Calu3 (cell line): ENCODE results near the gene AGBL4. TPM values are rescaled to one million over a fixed set of nuclear protein-coding genes. Genes with fewer than 3 reads are reported as not detected.

Source experiments
- BruUV-seq: library from RNA; stranded (reverse); fragments of 400-500 nt; replicated peaks from 2 replicates; lab custom pipeline; 2021; lab: Mats Ljungman, UMichigan
- CTCF ChIA-PET: fragments of 300-600 bp; sonication (Branson Sonifier 250); formaldehyde crosslinking; loops from one replicate; lab custom pipeline; 2022; ENCODE audit warnings: antibody characterized with exemption; lab: Charles Lee
- DNase-seq: peaks from one replicate; pipeline ENCODE4 v3.0.0; 2022
- H3K27ac Mint-ChIP-seq: one replicate; pipeline ENCODE4 v1.8.0; 2022; ENCODE audit warnings: mixed read lengths; ENCODE audit not compliant: unreplicated experiment
- H3K27me3 Mint-ChIP-seq: one replicate; pipeline ENCODE4 v1.8.0; 2022; ENCODE audit warnings: mixed read lengths; ENCODE audit not compliant: unreplicated experiment
- H3K36me3 Mint-ChIP-seq: one replicate; pipeline ENCODE4 v1.8.0; 2022; ENCODE audit warnings: mild to moderate bottlenecking, moderate library complexity, mixed read lengths; ENCODE audit not compliant: insufficient read depth, unreplicated experiment
- H3K4me1 Mint-ChIP-seq: one replicate; pipeline ENCODE4 v1.8.0; 2022; ENCODE audit warnings: mild to moderate bottlenecking, low read depth, mixed read lengths; ENCODE audit not compliant: unreplicated experiment
- H3K4me3 Mint-ChIP-seq: one replicate; pipeline ENCODE4 v1.8.0; 2022; ENCODE audit warnings: mild to moderate bottlenecking, low read depth, moderate library complexity, mixed read lengths; ENCODE audit not compliant: unreplicated experiment
- H3K9me3 Mint-ChIP-seq: one replicate; pipeline ENCODE4 v1.8.0; 2022; ENCODE audit warnings: low read depth, mixed read lengths; ENCODE audit not compliant: unreplicated experiment
- CTCF ChIP-seq: fragments of 200-600 bp; IDR thresholded peaks from one replicate; pipeline ENCODE4 v1.8.0; 2022; ENCODE audit warnings: antibody characterized with exemption; ENCODE audit not compliant: unreplicated experiment
- intact Hi-C: fragments of 100-400 bp; cut with micrococcal nuclease; formaldehyde crosslinking; loops from one replicate; pipeline ENCODE4 v1.10.0; 2022; ENCODE audit not compliant: unreplicated experiment
- total RNA-seq: library from RNA; stranded (reverse); gene quantifications from 2 replicates; pipeline ENCODE4 v1.2.3, GENCODE V29; 2022

The AGBL4 gene
- total RNA-seq, 1 experiment from 2014 or later: not detected

- intact Hi-C loops: no loop called here
- DNase-seq: no peak
- Mint-ChIP-seq H3K4me3 (no peak overlapping the region), H3K27me3 (no peaks in the 10 kb centered on the region), H3K27ac (no peak overlapping the region), H3K4me1 (no peaks in the 10 kb centered on the region), H3K9me3 (no peaks in the 10 kb centered on the region), H3K36me3 (no peaks in the 10 kb centered on the region)
- no TSS peak for BruUV-seq
- TF ChIP-seq CTCF: no peak
- CTCF ChIA-PET: no interaction called here
Measured at GRCh38 chr1:48948562-48948961, 1075.2 kb downstream of the AGBL4 start.

GRCh38 chr1:48947761-48948537, 1075.8 kb downstream of the AGBL4 start:
- H3K27me3 Mint-ChIP-seq: no peaks in the 10 kb centered on the region
- H3K27ac Mint-ChIP-seq: no peak overlapping the region
- no peak for TF ChIP-seq CTCF
- no peaks in the 10 kb centered on the region for H3K36me3 Mint-ChIP-seq
- no peaks in the 10 kb centered on the region for H3K4me1 Mint-ChIP-seq
- CTCF ChIA-PET: no interaction called here
- H3K9me3 Mint-ChIP-seq: no peaks in the 10 kb centered on the region
- intact Hi-C loops: no loop called here
- H3K4me3 Mint-ChIP-seq: no peak overlapping the region
- no TSS peak for BruUV-seq
- no peak for DNase-seq

GRCh38 chr1:48946070-48946469, 1077.7 kb downstream of the AGBL4 start:
- Mint-ChIP-seq H3K36me3 (no peaks in the 10 kb centered on the region), H3K4me1 (no peaks in the 10 kb centered on the region), H3K9me3 (no peaks in the 10 kb centered on the region), H3K4me3 (no peak overlapping the region), H3K27me3 (no peaks in the 10 kb centered on the region), H3K27ac (no peak overlapping the region)
- no peak for DNase-seq
- intact Hi-C loops: no loop called here
- no TSS peak for BruUV-seq
- CTCF ChIA-PET: no interaction called here
- TF ChIP-seq CTCF: no peak

- Mint-ChIP-seq H3K36me3 (no peaks in the 10 kb centered on the region), H3K4me1 (no peaks in the 10 kb centered on the region), H3K9me3 (no peaks in the 10 kb centered on the region), H3K27ac (no peak overlapping the region), H3K27me3 (no peaks in the 10 kb centered on the region), H3K4me3 (no peak overlapping the region)
- CTCF ChIA-PET: no interaction called here
- no TSS peak for BruUV-seq
- no peak for TF ChIP-seq CTCF
- intact Hi-C loops: no loop called here
- DNase-seq: no peak
Measured at GRCh38 chr1:48944811-48945210, 1078.9 kb downstream of the AGBL4 start.
